ENCODE data around the gene KCNC1. TPM values are rescaled to one million over a fixed set of nuclear protein-coding genes. Genes with fewer than 3 reads are reported as not detected.

The KCNC1 gene
- polyA plus RNA-seq, 1 of the 3 experiments (the other 2 are of a cell fraction), result 0.18 TPM

GRCh38 chr11:17730137-17730536, 4.4 kb upstream of the KCNC1 start (continued):
- TF ChIP-seq JUND (IDR thresholded peaks at IDR 0.05) (no peak), NFIC (IDR thresholded peaks at IDR 0.05; ENCODE audit: borderline replicate concordance) (no peak), RFX5 (IDR thresholded peaks at IDR 0.05; ENCODE audit: low read length) (no peak)

GRCh38 chr11:17730608-17731462, 3.7 kb upstream of the KCNC1 start:
- H3K4me1 ChIP-seq (ENCODE audit: control insufficient read depth in 1 of 2, insufficient read depth in 2 of 2, low read depth in 1 of 2, low read length in 1 of 2), result peaks cover 0 to 13% of the 10 kb centered on the region in 2 experiments; a peak in 1 of 4 replicates
- no peaks in the 10 kb centered on the region for H3K36me3 ChIP-seq (replicated peaks in 1 of 2; ENCODE audit: control insufficient read depth in 1 of 2, insufficient read depth in 2 of 2, low read length in 1 of 2)
- H3K9me3 ChIP-seq, result no peaks in the 10 kb centered on the region
- no peaks in the 10 kb centered on the region for H4K20me1 ChIP-seq (ENCODE audit: insufficient read depth)
- H3K79me2 ChIP-seq (ENCODE audit: insufficient read depth), result no peaks in the 10 kb centered on the region
- H3F3A ChIP-seq (replicated peaks; ENCODE audit: insufficient read depth), result no peaks in the 10 kb centered on the region
- no peak overlapping the region for H3K4me2 ChIP-seq
- ChIA-PET CTCF (interaction anchor here (0.6 to 14.2 kb wide), 116 partner anchors 9 to 384 kb away, joined by 3 to 730 read pairs (median 5); partner anchors contain the start of genes MYOD1, SAAL1 and SERGEF), POLR2A (interaction anchor here (0.8 to 1.6 kb wide), 4 partner anchors 10 to 248 kb away, joined by 3 to 9 read pairs (median 4); no protein-coding TSS in a partner anchor)
- no peak overlapping the region; a peak in 1 of 4 replicates for H3K4me3 ChIP-seq (ENCODE audit: low read depth in 2 of 2, low read length in 1 of 2)
- no peak overlapping the region for H3K9ac ChIP-seq
- no peaks in the 10 kb centered on the region; the same call in 1 of the 2 replicates for H3K27me3 ChIP-seq (ENCODE audit: insufficient read depth)
- H3K27ac ChIP-seq (ENCODE audit: low read depth in 2 of 2, low read length in 1 of 2), result no peak overlapping the region
- WGBS (ENCODE audit: low lambda C conversion rate), result 7% methylated on average over 5 of the region's 9 CpGs
- DNase-seq, result peak; percentile 89
- no peak overlapping the region for H2AFZ ChIP-seq (ENCODE audit: low read depth)
- H3K9me2 ChIP-seq, result no peaks in the 10 kb centered on the region
- peak; percentile 21 for TF ChIP-seq CHD2 (IDR thresholded peaks at IDR 0.05; ENCODE audit: low read length, partially characterized antibody)
- no peak for TF ChIP-seq FOXJ3 (CRISPR knock-in tag; IDR thresholded peaks at IDR 0.05)
- TF ChIP-seq SMC3 (IDR thresholded peaks at IDR 0.05; ENCODE audit: low read depth, low read length), result peak; percentile 97
- peak; percentile 69 for TF ChIP-seq NFIC (IDR thresholded peaks at IDR 0.05; ENCODE audit: borderline replicate concordance)
- TF ChIP-seq SIN3A (IDR thresholded peaks at IDR 0.05; ENCODE audit: borderline replicate concordance, low read depth, low read length), result no peak
- no peak for TF ChIP-seq RXRA (IDR thresholded peaks at IDR 0.05; ENCODE audit: borderline replicate concordance, low read depth)
- peak in 1 of 2 experiments; percentile 10; a peak in 1 of 4 replicates for TF ChIP-seq EP300 (IDR thresholded peaks at IDR 0.05; ENCODE audit: borderline replicate concordance in 1 of 2, low read depth in 1 of 2, low read length in 1 of 2)
- no peak for TF ChIP-seq ELF1 (IDR thresholded peaks at IDR 0.05)
- TF ChIP-seq EZH2phosphoT487 (IDR thresholded peaks at IDR 0.05; ENCODE audit: borderline replicate concordance, low read depth), result no peak
- no peak for TF ChIP-seq FOSL2 (IDR thresholded peaks at IDR 0.05; ENCODE audit: borderline replicate concordance, low read depth)
- TF ChIP-seq NRF1 (IDR thresholded peaks at IDR 0.05; ENCODE audit: low read depth, low read length), result no peak
- TF ChIP-seq TEAD4 (IDR thresholded peaks at IDR 0.05; ENCODE audit: borderline replicate concordance, insufficient read depth), result no peak
- no peak for TF ChIP-seq TAF1 (IDR thresholded peaks at IDR 0.05; ENCODE audit: borderline replicate concordance, low read depth, low read length)
- TF ChIP-seq, protein P1, sequence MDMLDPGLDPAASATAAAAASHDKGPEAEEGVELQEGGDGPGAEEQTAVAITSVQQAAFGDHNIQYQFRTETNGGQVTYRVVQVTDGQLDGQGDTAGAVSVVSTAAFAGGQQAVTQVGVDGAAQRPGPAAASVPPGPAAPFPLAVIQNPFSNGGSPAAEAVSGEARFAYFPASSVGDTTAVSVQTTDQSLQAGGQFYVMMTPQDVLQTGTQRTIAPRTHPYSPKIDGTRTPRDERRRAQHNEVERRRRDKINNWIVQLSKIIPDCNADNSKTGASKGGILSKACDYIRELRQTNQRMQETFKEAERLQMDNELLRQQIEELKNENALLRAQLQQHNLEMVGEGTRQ (IDR thresholded peaks at IDR 0.05; ENCODE audit: borderline replicate concordance, low read depth, low read length), result no peak
- TF ChIP-seq RFX5 (IDR thresholded peaks at IDR 0.05; ENCODE audit: low read length), result no peak
- TF ChIP-seq, protein P2, sequence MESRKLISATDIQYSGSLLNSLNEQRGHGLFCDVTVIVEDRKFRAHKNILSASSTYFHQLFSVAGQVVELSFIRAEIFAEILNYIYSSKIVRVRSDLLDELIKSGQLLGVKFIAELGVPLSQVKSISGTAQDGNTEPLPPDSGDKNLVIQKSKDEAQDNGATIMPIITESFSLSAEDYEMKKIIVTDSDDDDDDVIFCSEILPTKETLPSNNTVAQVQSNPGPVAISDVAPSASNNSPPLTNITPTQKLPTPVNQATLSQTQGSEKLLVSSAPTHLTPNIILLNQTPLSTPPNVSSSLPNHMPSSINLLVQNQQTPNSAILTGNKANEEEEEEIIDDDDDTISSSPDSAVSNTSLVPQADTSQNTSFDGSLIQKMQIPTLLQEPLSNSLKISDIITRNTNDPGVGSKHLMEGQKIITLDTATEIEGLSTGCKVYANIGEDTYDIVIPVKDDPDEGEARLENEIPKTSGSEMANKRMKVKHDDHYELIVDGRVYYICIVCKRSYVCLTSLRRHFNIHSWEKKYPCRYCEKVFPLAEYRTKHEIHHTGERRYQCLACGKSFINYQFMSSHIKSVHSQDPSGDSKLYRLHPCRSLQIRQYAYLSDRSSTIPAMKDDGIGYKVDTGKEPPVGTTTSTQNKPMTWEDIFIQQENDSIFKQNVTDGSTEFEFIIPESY (IDR thresholded peaks at IDR 0.05; ENCODE audit: borderline replicate concordance, low read depth), result no peak
- TF ChIP-seq IRF3 (IDR thresholded peaks at IDR 0.05; ENCODE audit: low read depth, low read length), result no peak
- TF ChIP-seq MEF2A (IDR thresholded peaks at IDR 0.05; ENCODE audit: borderline replicate concordance, low read depth), result no peak
- TF ChIP-seq USF1 (IDR thresholded peaks at IDR 0.05; ENCODE audit: borderline replicate concordance, low read depth), result no peak
- TF ChIP-seq REST (IDR thresholded peaks at IDR 0.05; ENCODE audit: low read depth, low read length), result peak; percentile 39; the same call in 1 of the 2 replicates

Data from SK-N-SH (cell line).